Measurements from ENCODE around the gene FAN1.

Gene FAN1

DNA sequence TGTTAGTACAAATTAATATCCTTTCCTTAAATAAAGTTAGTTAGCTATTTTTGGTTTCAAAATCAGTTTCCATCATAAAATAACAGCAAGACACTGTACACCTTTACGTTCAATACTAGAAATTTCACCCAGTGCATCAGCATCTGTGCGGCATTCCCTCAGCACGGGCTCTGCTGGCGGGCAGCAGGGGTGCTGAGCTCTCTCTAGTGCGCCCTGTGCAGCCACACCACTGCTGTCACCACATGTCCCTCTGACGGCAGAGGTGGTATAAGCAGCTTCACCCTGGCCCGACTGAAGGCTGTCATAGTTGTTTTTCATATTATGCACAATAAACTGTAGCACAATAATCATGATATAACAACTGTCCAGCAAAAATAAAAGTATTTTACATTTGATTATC is 35.4 kb downstream of the FAN1 start:
- TF ChIP-seq YY1 (IDR thresholded peaks at IDR 0.05; ENCODE audit: insufficient read depth, insufficient read length) (no peak), ZNF274 (IDR thresholded peaks at IDR 0.05; ENCODE audit: low read depth, low read length) (no peak), SUZ12 (IDR thresholded peaks at IDR 0.05; ENCODE audit: extremely low read depth, insufficient read depth, insufficient read length) (no peak)
- Histone ChIP-seq H3K36me3 (ENCODE audit: insufficient read depth, insufficient read length, low read length) (peaks cover 66% of the 10 kb centered on the region), H3K4me1 (ENCODE audit: insufficient read depth, insufficient read length) (no peaks in the 10 kb centered on the region), H3K9me3 (ENCODE audit: insufficient read depth, low read length) (no peaks in the 10 kb centered on the region), H3K27me3 (ENCODE audit: insufficient read depth, insufficient read length) (no peaks in the 10 kb centered on the region), H3K9ac (ENCODE audit: insufficient read length, low read depth) (no peak overlapping the region), H3K4me3 (ENCODE audit: insufficient read length, low read depth) (no peak overlapping the region)
- DNase-seq (ENCODE audit: low read depth, low spot score), result no peak

DNA sequence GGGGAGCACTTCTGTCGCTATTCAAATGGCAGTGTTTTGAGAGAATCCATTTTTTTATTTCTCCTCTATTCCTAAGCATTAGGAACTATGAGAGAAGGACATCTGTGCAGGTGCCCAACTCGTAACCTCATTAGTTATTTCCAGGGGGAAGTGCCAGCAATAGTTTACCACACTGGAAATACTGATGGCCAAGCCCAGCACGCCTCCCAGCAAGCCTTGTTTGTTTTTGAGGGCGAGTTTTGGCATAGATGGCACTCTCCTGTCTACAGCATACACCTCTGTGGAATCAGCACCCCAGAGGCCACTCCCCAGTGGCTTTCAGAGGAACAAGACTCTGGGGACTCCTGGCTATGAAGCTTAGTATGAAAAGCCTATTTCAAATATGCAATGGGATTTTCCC is 36.6 kb downstream of the FAN1 start:
- Histone ChIP-seq H3K27me3 (ENCODE audit: insufficient read depth, insufficient read length) (no peaks in the 10 kb centered on the region), H3K4me1 (ENCODE audit: insufficient read depth, insufficient read length) (no peaks in the 10 kb centered on the region), H3K9me3 (ENCODE audit: insufficient read depth, low read length) (no peaks in the 10 kb centered on the region), H3K36me3 (ENCODE audit: insufficient read depth, insufficient read length, low read length) (peaks cover 71% of the 10 kb centered on the region), H3K4me3 (ENCODE audit: insufficient read length, low read depth) (no peak overlapping the region), H3K9ac (ENCODE audit: insufficient read length, low read depth) (no peak overlapping the region)
- DNase-seq (ENCODE audit: low read depth, low spot score), result no peak
- no peak for TF ChIP-seq YY1 (IDR thresholded peaks at IDR 0.05; ENCODE audit: insufficient read depth, insufficient read length)
- TF ChIP-seq ZNF274 (IDR thresholded peaks at IDR 0.05; ENCODE audit: low read depth, low read length), result no peak
- no peak for TF ChIP-seq SUZ12 (IDR thresholded peaks at IDR 0.05; ENCODE audit: extremely low read depth, insufficient read depth, insufficient read length)

GRCh38 chr15:30941520-30941919 is 37.8 kb downstream of the FAN1 start:
- TF ChIP-seq SUZ12 (IDR thresholded peaks at IDR 0.05; ENCODE audit: extremely low read depth, insufficient read depth, insufficient read length), result no peak
- no peak for TF ChIP-seq YY1 (IDR thresholded peaks at IDR 0.05; ENCODE audit: insufficient read depth, insufficient read length)

DNA sequence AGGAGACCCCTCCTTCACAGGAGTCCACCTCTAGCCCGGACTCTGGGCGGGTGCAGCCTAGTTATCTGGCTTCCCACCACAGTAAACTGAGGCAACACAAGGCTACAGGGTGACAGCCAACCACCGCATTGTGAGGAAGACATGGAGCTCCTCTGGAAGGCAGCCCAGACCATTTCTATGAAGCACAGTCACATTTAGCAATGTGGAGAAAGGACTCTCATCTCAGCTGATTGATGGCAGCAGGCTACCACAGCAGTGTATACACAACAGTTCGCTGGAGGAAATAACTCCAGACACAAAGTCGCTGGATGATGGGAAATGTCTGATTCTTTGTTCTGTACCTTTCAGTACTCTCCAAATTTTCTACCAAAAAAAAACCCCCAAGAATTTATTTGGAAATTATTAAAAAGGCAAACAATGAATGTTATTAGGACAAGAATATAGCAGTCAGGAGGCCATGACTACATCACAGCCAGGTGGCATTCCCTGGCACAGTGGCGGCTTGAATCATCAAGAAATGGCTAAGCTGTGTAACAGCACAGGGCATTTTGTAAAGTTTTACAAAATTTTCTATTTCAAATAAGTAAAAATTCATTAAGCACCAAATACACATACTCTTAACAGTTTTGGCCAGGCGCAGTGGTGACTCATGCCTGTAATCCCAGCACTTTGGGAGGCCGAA is 40.1 kb downstream of the FAN1 start:
- no peak for DNase-seq (ENCODE audit: low read depth, low spot score)
- peaks cover 84% of the 10 kb centered on the region for H3K36me3 ChIP-seq (ENCODE audit: insufficient read depth, insufficient read length, low read length)
- TF ChIP-seq SUZ12 (IDR thresholded peaks at IDR 0.05; ENCODE audit: extremely low read depth, insufficient read depth, insufficient read length), result no peak
- no peak for TF ChIP-seq ZNF274 (IDR thresholded peaks at IDR 0.05; ENCODE audit: low read depth, low read length)
- no peak for TF ChIP-seq YY1 (IDR thresholded peaks at IDR 0.05; ENCODE audit: insufficient read depth, insufficient read length)
- no peak overlapping the region for H3K4me3 ChIP-seq (ENCODE audit: insufficient read length, low read depth)
- H3K27me3 ChIP-seq (ENCODE audit: insufficient read depth, insufficient read length), result no peaks in the 10 kb centered on the region
- H3K9me3 ChIP-seq (ENCODE audit: insufficient read depth, low read length), result 0 out of 2 replicates have a peak, but pooled peaks cover under 1% of the 10 kb centered on the region
- H3K4me1 ChIP-seq (ENCODE audit: insufficient read depth, insufficient read length), result no peaks in the 10 kb centered on the region
- no peak overlapping the region for H3K9ac ChIP-seq (ENCODE audit: insufficient read length, low read depth)

More at GRCh38 chr15:30941520-30941919, 37.8 kb downstream of the FAN1 start:
- no peak overlapping the region for H3K4me3 ChIP-seq (ENCODE audit: insufficient read length, low read depth)
- H3K36me3 ChIP-seq (ENCODE audit: insufficient read depth, insufficient read length, low read length), result peaks cover 79% of the 10 kb centered on the region
- no peaks in the 10 kb centered on the region for H3K27me3 ChIP-seq (ENCODE audit: insufficient read depth, insufficient read length)
- no peak for DNase-seq (ENCODE audit: low read depth, low spot score)
- no peaks in the 10 kb centered on the region for H3K4me1 ChIP-seq (ENCODE audit: insufficient read depth, insufficient read length)
- no peak overlapping the region for H3K9ac ChIP-seq (ENCODE audit: insufficient read length, low read depth)
- H3K9me3 ChIP-seq (ENCODE audit: insufficient read depth, low read length), result no peaks in the 10 kb centered on the region

DNA sequence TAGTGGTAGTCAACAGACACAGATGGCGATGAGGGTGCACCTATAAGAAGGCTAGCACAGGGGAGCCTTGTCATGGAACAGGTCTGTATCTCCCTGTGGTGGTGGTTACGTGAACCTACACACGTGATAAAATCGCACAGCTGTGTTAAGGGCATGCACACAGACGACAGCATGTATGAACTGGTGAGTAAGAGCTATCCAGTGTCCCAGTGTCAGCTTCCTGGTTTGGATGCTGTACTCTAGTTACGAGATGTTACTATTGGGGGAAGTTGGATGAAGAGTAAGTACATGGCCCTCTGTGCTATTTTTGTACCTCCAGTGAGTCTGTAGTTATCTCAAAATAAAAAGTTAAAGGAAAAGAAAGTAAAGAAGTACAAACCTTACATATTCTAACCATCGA is 49.5 kb downstream of the FAN1 start:
- peaks cover 61% of the 10 kb centered on the region for H3K36me3 ChIP-seq (ENCODE audit: insufficient read depth, insufficient read length, low read length)
- no peak for TF ChIP-seq YY1 (IDR thresholded peaks at IDR 0.05; ENCODE audit: insufficient read depth, insufficient read length)
- TF ChIP-seq ZNF274 (IDR thresholded peaks at IDR 0.05; ENCODE audit: low read depth, low read length), result no peak
- TF ChIP-seq SUZ12 (IDR thresholded peaks at IDR 0.05; ENCODE audit: extremely low read depth, insufficient read depth, insufficient read length), result no peak
- H3K4me3 ChIP-seq (ENCODE audit: insufficient read length, low read depth), result no peak overlapping the region
- H3K9ac ChIP-seq (ENCODE audit: insufficient read length, low read depth), result no peak overlapping the region
- H3K27me3 ChIP-seq (ENCODE audit: insufficient read depth, insufficient read length), result no peaks in the 10 kb centered on the region
- peaks cover 13% of the 10 kb centered on the region; the same call in 1 of the 2 replicates for H3K9me3 ChIP-seq (ENCODE audit: insufficient read depth, low read length)
- H3K4me1 ChIP-seq (ENCODE audit: insufficient read depth, insufficient read length), result no peaks in the 10 kb centered on the region
- no peak for DNase-seq (ENCODE audit: low read depth, low spot score)

GRCh38 chr15:30953731-30954378 is 50.1 kb downstream of the FAN1 start:
- Histone ChIP-seq H3K4me1 (ENCODE audit: insufficient read depth, insufficient read length) (no peaks in the 10 kb centered on the region), H3K4me3 (ENCODE audit: insufficient read length, low read depth) (no peak overlapping the region), H3K9me3 (ENCODE audit: insufficient read depth, low read length) (peaks cover 12% of the 10 kb centered on the region; the same call in 1 of the 2 replicates), H3K27me3 (ENCODE audit: insufficient read depth, insufficient read length) (no peaks in the 10 kb centered on the region), H3K36me3 (ENCODE audit: insufficient read depth, insufficient read length, low read length) (peaks cover 61% of the 10 kb centered on the region), H3K9ac (ENCODE audit: insufficient read length, low read depth) (no peak overlapping the region)
- DNase-seq (ENCODE audit: low read depth, low spot score), result no peak
- no peak for TF ChIP-seq YY1 (IDR thresholded peaks at IDR 0.05; ENCODE audit: insufficient read depth, insufficient read length)
- no peak for TF ChIP-seq SUZ12 (IDR thresholded peaks at IDR 0.05; ENCODE audit: extremely low read depth, insufficient read depth, insufficient read length)
- no peak for TF ChIP-seq ZNF274 (IDR thresholded peaks at IDR 0.05; ENCODE audit: low read depth, low read length)

DNA sequence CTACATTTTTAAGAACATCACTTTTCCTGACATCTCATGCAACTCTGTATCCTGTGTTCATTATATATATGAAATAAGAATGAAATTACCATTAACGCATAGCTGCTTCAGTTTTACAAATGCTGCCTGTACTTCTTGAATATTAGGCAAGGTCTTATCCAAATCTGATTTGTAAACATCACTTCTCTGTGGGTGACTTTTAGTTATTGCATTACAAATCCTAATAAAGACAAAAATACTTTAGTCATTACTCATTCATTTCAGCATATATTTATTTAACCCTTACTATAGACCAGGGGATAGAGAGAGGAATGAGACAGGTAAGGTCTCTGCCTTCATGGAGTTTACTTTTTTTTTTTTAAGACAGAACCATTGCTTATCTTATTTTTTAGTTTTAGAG is 51.0 kb downstream of the FAN1 start:
- H3K36me3 ChIP-seq (ENCODE audit: insufficient read depth, insufficient read length, low read length), result peaks cover 60% of the 10 kb centered on the region
- H3K9me3 ChIP-seq (ENCODE audit: insufficient read depth, low read length), result peaks cover 4% of the 10 kb centered on the region; the same call in 1 of the 2 replicates
- TF ChIP-seq YY1 (IDR thresholded peaks at IDR 0.05; ENCODE audit: insufficient read depth, insufficient read length) (no peak), SUZ12 (IDR thresholded peaks at IDR 0.05; ENCODE audit: extremely low read depth, insufficient read depth, insufficient read length) (no peak), ZNF274 (IDR thresholded peaks at IDR 0.05; ENCODE audit: low read depth, low read length) (no peak)
- H3K27me3 ChIP-seq (ENCODE audit: insufficient read depth, insufficient read length), result no peaks in the 10 kb centered on the region
- no peak for DNase-seq (ENCODE audit: low read depth, low spot score)
- H3K9ac ChIP-seq (ENCODE audit: insufficient read length, low read depth), result no peak overlapping the region
- H3K4me1 ChIP-seq (ENCODE audit: insufficient read depth, insufficient read length), result no peaks in the 10 kb centered on the region
- H3K4me3 ChIP-seq (ENCODE audit: insufficient read length, low read depth), result no peak overlapping the region
